GM13976 (cell line): Measurements from ENCODE around the gene PLG.
"Not testable (repeated sequence)": the region's sequence is repeated elsewhere in the genome, so short reads cannot be mapped to it uniquely, and the experiment has no call there.

Experiments used
- DNase-seq: peaks from one replicate; pipeline ENCODE4 v3.0.0; 2012; ENCODE audit warnings: low spot score
- in situ Hi-C: fragments of 300-500 bp; cut with MboI; formaldehyde crosslinking; loops from one replicate; pipeline ENCODE4 v1.12.0; 2022; ENCODE audit warnings: low sequenced_read_pairs, mixed read lengths, inconsistent platforms; ENCODE audit not compliant: unreplicated experiment
- TF ChIP-seq, protein P1 (sequence below): IDR thresholded peaks from 2 replicates; pipeline ENCODE4 v1.5.1; 2012; ENCODE audit warnings: borderline replicate concordance, mild to moderate bottlenecking; ENCODE audit not compliant: insufficient read depth; ENCODE audit errors: extremely low read depth, missing control alignments, control extremely low read depth

Gene PLG

DNA sequence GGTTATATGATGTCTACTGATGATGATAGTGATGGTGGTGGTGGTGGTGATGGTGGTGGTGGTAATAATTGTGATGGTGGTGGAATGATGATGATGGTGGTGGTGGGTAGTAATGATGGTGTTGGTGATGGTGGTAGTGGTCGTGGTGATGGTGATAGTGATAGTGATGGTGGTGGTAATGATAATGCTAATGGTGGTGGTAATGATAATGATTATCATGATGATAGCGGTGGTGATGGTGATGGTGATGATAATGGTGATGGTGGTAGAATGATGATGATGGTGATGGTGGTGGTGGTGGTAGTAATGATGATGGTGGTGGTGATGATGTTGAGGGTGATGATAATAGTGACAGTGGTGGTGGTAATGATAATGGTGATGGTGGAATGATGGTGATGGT, 33.5 kb upstream of the PLG start:
- DNase-seq: no peak
- TF ChIP-seq, protein P1, sequence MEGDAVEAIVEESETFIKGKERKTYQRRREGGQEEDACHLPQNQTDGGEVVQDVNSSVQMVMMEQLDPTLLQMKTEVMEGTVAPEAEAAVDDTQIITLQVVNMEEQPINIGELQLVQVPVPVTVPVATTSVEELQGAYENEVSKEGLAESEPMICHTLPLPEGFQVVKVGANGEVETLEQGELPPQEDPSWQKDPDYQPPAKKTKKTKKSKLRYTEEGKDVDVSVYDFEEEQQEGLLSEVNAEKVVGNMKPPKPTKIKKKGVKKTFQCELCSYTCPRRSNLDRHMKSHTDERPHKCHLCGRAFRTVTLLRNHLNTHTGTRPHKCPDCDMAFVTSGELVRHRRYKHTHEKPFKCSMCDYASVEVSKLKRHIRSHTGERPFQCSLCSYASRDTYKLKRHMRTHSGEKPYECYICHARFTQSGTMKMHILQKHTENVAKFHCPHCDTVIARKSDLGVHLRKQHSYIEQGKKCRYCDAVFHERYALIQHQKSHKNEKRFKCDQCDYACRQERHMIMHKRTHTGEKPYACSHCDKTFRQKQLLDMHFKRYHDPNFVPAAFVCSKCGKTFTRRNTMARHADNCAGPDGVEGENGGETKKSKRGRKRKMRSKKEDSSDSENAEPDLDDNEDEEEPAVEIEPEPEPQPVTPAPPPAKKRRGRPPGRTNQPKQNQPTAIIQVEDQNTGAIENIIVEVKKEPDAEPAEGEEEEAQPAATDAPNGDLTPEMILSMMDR: no peak
- in situ Hi-C loops: no loop called here

DNA sequence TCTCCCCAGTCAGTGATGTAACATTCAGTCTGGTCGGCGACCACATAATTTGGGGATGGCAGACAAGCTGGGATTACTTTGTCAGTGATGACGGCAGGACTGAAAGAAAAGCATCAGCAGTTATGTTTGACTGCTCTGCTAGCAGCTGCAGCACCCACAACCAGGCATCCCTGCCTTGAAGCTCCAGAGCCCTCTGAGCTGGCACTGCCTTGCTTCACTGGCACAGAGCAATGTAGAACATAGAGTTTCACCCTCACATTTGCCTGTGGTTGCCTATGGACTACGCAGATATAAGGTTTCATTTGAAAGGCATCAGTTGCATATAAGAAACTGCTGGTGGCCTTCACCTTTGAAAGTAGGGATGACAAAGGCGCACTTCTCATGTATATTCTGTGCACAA, 25.6 kb upstream of the PLG start:
- DNase-seq, in situ Hi-C loops: not testable (repeated sequence)

DNA sequence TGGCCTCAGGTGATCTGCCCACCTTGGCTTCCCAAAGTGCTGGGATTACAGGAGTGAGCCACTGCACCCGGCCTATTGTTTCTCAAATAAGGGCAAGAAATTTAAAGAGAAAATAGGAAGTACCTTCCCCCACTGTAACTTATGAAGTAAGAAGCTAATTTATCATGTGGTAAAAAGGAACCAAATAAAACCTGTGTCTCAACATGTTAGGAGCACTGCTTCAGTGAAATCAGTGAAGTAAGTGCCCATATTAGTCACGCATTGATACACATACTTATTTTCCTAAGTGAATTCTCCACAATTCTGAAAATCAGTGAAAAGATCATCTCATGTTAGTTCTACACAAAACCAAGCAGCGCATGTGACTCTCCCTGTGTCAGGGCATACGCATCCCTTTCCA, 23.8 kb upstream of the PLG start:
- TF ChIP-seq, protein P1: no peak
- in situ Hi-C loops: no loop called here
- DNase-seq: no peak

GRCh38 chr6:160678744-160679401, 23.2 kb upstream of the PLG start:
- no peak for DNase-seq
- in situ Hi-C loops: no loop called here
- TF ChIP-seq, protein P1: no peak

DNA sequence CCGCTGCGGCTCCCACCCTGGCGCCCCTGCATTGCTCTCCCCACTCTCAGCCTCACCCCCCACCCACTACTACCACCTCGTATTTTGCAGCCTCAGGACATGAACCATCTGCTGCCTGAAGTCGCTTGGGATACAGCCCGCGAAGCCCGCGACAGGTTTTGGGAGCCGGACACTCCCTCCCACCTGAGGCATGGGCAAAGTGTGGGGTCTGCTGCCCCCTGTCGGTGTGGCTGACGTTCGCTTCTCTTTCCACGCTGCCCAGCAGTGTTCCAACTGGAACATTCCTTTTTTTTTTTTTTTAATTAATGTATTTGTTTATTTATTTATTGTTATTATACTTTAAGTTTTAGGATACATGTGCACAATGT, 22.7 kb upstream of the PLG start:
- DNase-seq: no peak
- in situ Hi-C loops: no loop called here
- TF ChIP-seq, protein P1: no peak

DNA sequence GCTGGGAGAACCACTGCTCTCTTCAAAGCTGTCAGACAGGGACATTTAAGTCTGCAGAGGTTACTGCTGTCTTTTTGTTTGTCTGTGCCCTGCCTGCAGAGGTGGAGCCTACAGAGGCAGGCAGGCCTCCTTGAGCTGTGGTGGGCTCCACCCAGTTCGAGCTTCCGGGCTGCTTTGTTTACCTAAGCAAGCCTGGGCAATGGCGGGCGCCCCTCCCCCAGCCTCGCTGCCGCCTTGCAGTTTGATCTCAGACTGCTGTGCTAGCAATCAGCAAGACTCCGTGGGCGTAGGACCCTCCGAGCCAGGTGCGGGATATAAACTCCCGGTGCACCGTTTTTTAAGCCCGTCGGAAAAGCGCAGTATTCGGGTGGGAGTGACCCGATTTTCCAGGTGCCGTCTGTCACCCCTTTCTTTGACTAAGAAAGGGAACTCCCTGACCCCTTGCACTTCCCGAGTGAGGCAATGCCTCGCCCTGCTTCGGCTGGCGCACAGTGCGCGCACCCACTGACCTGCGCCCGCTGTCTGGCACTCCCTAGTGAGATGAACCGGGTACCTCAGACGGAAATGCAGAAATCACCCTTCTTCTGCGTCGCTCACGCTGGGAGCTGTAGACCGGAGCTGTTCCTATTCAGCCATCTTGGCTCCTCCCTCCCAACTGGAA, 16.8 kb upstream of the PLG start:
- in situ Hi-C loops, DNase-seq: not testable (repeated sequence)

- no peak for DNase-seq
- TF ChIP-seq, protein P1: no peak
- in situ Hi-C loops: no loop called here
Observed at GRCh38 chr6:160685762-160686450, 16.1 kb upstream of the PLG start.

GRCh38 chr6:160690458-160690857, 11.6 kb upstream of the PLG start:
- in situ Hi-C loops: no loop called here
- no peak for DNase-seq

More at GRCh38 chr6:160690458-160690857, 11.6 kb upstream of the PLG start:
- TF ChIP-seq, protein P1: no peak
